K562 (cell line): Measurements from ENCODE around the gene NSF. TPM values are rescaled to one million over a fixed set of nuclear protein-coding genes. Genes with fewer than 3 reads are reported as not detected.

Experiments
- ATAC-seq: fragments of 200-7000 bp; cut with Tn5 transposase; 3 replicates; pipeline ENCODE4 v1.9.1; 2020; ENCODE audit warnings: moderate library complexity
- BruUV-seq: library from RNA; stranded (reverse); fragments of 400-500 nt; replicated peaks from 2 replicates; lab custom pipeline; 2021; lab: Mats Ljungman, UMichigan
- CTCF ChIA-PET: fragments of 300-600 bp; formaldehyde crosslinking; extraction: SDS; loops from one replicate; lab custom pipeline; 2021; ENCODE audit warnings: low intra/inter-chr PET ratio; lab: Yijun Ruan, JAX
- POLR2A ChIA-PET: fragments of 300-600, 350-650 bp; sonication (Branson Sonifier 250); formaldehyde crosslinking; extraction: SDS; loops from one replicate; lab custom pipeline; 2021; ENCODE audit warnings: antibody characterized with exemption, inconsistent platforms; lab: Yijun Ruan, JAX
- DNase-seq, 4 experiments: peaks; one replicate each; pipeline versions ENCODE4 v3.0.0 to v3.0.0-alpha.2; 2011 to 2018; ENCODE audit warnings: low spot score in 3 of 4, mixed read lengths in 3 of 4; ENCODE audit errors: extremely low read depth in 1 of 4
- FAIRE-seq: peaks from 2 replicates; lab custom pipeline; 2011; peaks lifted over from hg19 to GRCh38; lab: Jason Lieb, UNC
- H2AFZ ChIP-seq: 2 replicates; pipeline ENCODE4 v1.6.0; 2011; ENCODE audit warnings: low read depth, low read length, control low read depth, inconsistent platforms
- H3K27ac ChIP-seq: fragments of 200-600 bp; 3 replicates; pipeline ENCODE4 v1.8.0; 2011; ENCODE audit warnings: low read depth, mild to moderate bottlenecking, control low read depth, inconsistent platforms, low read length, moderate library complexity, mixed read lengths; ENCODE audit errors: extremely low read depth
- H3K27me3 ChIP-seq, 2 experiments: fragments of 300-600 bp in 1 of 2; 2 replicates in 1 of 2; 3 replicates in 1 of 2; pipeline versions ENCODE4 v1.6.0 to v1.8.0; 2011; ENCODE audit warnings: inconsistent platforms in 2 of 2, low read length in 2 of 2, mild to moderate bottlenecking in 1 of 2, mixed read lengths in 1 of 2, moderate library complexity in 1 of 2; ENCODE audit not compliant: control insufficient read depth in 2 of 2, insufficient read depth in 2 of 2
- H3K36me3 ChIP-seq: fragments of 300-600 bp; 3 replicates; pipeline ENCODE4 v1.8.0; 2011; ENCODE audit warnings: mild to moderate bottlenecking, low read length, inconsistent platforms; ENCODE audit not compliant: control insufficient read depth, insufficient read depth
- H3K4me1 ChIP-seq, 2 experiments: fragments of 200-600 bp in 1 of 2; replicated peaks in 1 of 2; 2 replicates in 1 of 2; 3 replicates in 1 of 2; pipeline versions ENCODE4 v1.5.1 to v1.8.0; 2011; ENCODE audit warnings: inconsistent platforms in 2 of 2, low read length in 2 of 2, mild to moderate bottlenecking in 1 of 2, mixed read lengths in 1 of 2, moderate library complexity in 1 of 2; ENCODE audit not compliant: control insufficient read depth in 2 of 2, insufficient read depth in 2 of 2
- H3K4me2 ChIP-seq: 2 replicates; pipeline ENCODE4 v1.6.1; 2011; ENCODE audit warnings: low read length, control low read depth, inconsistent platforms, mixed read lengths; ENCODE audit not compliant: insufficient read depth
- H3K4me3 ChIP-seq: fragments of 200-600 bp; sonication (generic), shearing (Covaris generic); 2 replicates; pipeline ENCODE4 v1.5.1; 2016; ENCODE audit warnings: control low read depth, inconsistent platforms
- H3K79me2 ChIP-seq: fragments of 200-600 bp; 3 replicates; pipeline ENCODE4 v1.8.0; 2011; ENCODE audit warnings: low read length, inconsistent platforms; ENCODE audit not compliant: control insufficient read depth, insufficient read depth
- H3K9ac ChIP-seq, 2 experiments: 2 replicates each; pipeline versions ENCODE4 v1.6.0 to v1.6.1; 2011; ENCODE audit warnings: low read depth in 2 of 2, low read length in 2 of 2, control low read depth in 1 of 2, inconsistent platforms in 1 of 2, mild to moderate bottlenecking in 1 of 2, mixed read lengths in 1 of 2; ENCODE audit not compliant: insufficient read depth in 1 of 2
- H3K9me1 ChIP-seq: one replicate; pipeline ENCODE4 v1.6.0; 2011; ENCODE audit warnings: inconsistent platforms, mild to moderate bottlenecking, low read length, moderate library complexity; ENCODE audit not compliant: control insufficient read depth, insufficient read depth
- H3K9me3 ChIP-seq: replicated peaks from 2 replicates; pipeline ENCODE4 v1.5.1; 2011; ENCODE audit warnings: low read depth, low read length, inconsistent platforms; ENCODE audit not compliant: control insufficient read depth, insufficient read depth
- H4K20me1 ChIP-seq: replicated peaks from 2 replicates; pipeline ENCODE4 v1.6.1; 2011; ENCODE audit warnings: low read length, inconsistent platforms, mixed read lengths; ENCODE audit not compliant: control insufficient read depth, insufficient read depth
- GABPB1 ChIP-seq: sonication (generic); formaldehyde crosslinking; IDR thresholded peaks from 2 replicates; pipeline ENCODE4 v1.8.0; 2022; ENCODE audit warnings: mild to moderate bottlenecking, missing genetic modification reagents
- MAFK ChIP-seq: IDR thresholded peaks from 2 replicates; pipeline ENCODE4 v1.6.1; 2011; ENCODE audit warnings: low read length, improper control_type of control experiment
- MEIS2 ChIP-seq: fragments of 450-650 bp; IDR thresholded peaks from 2 replicates; pipeline ENCODE4 v1.6.1; 2014; ENCODE audit warnings: mild to moderate bottlenecking; ENCODE audit not compliant: partially characterized antibody
- NFE2 ChIP-seq: IDR thresholded peaks from 2 replicates; pipeline ENCODE4 v1.6.1; 2014; ENCODE audit warnings: antibody characterized with exemption, low read depth
- REST ChIP-seq, 2 experiments: fragments of 450-650 bp; formaldehyde crosslinking in 1 of 2; IDR thresholded peaks; 2 replicates each; pipeline versions ENCODE4 v1.4.0 to v1.6.1; 2014 to 2020; ENCODE audit warnings: mild to moderate bottlenecking in 2 of 2, borderline replicate concordance in 1 of 2, low read depth in 1 of 2
- TBP ChIP-seq: optimal IDR thresholded peaks from 2 replicates; pipeline ENCODE3; 2011; ENCODE audit warnings: low read depth, low read length, improper control_type of control experiment
- TCF3 ChIP-seq: sonication (generic); formaldehyde crosslinking; IDR thresholded peaks from 2 replicates; pipeline ENCODE4 v1.4.0; 2020; ENCODE audit warnings: mild to moderate bottlenecking, missing genetic modification reagents
- THAP7 ChIP-seq: fragments of 250-450 bp; sonication (Bioruptor Pico); IDR thresholded peaks from 2 replicates; pipeline ENCODE4 v1.5.0; 2021
- USF1 ChIP-seq: sonication (generic); formaldehyde crosslinking; IDR thresholded peaks from 2 replicates; pipeline ENCODE4 v1.9.0; 2022; ENCODE audit warnings: mild to moderate bottlenecking, missing genetic modification reagents
- ZNF197 ChIP-seq: fragments of 200-800 bp; sonication (Bioruptor generic); IDR thresholded peaks from 2 replicates; pipeline ENCODE4 v1.6.1; 2016; ENCODE audit warnings: low read depth, missing genetic modification characterization, missing compliant biosample characterization
- WGBS: fragments of 100-300 bp; shearing (Covaris generic); methylation state at CpG from one replicate; pipeline ENCODE4 v1.1.6; 2016; ENCODE audit warnings: low coverage, mixed read lengths; ENCODE audit not compliant: insufficient coverage; ENCODE audit errors: missing lambda C conversion rate; 5-methylcytosine and 5-hydroxymethylcytosine counted together
- in situ Hi-C: fragments of 300-500 bp; cut with MboI; formaldehyde crosslinking; loops from 4 replicates; pipeline ENCODE4 v1.15.0; 2018; ENCODE audit warnings: inconsistent platforms, mixed read lengths
- intact Hi-C: fragments of 100-400 bp; cut with micrococcal nuclease; formaldehyde crosslinking; loops from 2 replicates; pipeline ENCODE4 v1.14.2; 2022
- polyA plus RNA-seq, 8 experiments: library from polyadenylated mRNA; depleted of rRNA in 4 of 8; stranded (reverse) in 5 of 8; unstranded in 3 of 8; fragments of >200 nt; fragmentation: Nextera tagmentation in 2 of 8; fragmentation: Illumina TruSeq in 1 of 8; extraction: Ambion mirVana in 2 of 8; extraction: Trizol in 1 of 8; gene quantifications; 2 replicates each; pipeline versions ENCODE4 v1.2.1 to v1.2.3, GENCODE V29; 2011 to 2014; ENCODE audit warnings: inconsistent platforms in 1 of 8, missing spikeins in 1 of 8
- total RNA-seq, 7 experiments: library from RNA; depleted of rRNA in 6 of 7; stranded (reverse); fragments of >200 nt in 6 of 7; fragmentation: Illumina TruSeq in 2 of 7; extraction: Trizol in 2 of 7; gene quantifications; 2 replicates each; pipeline versions ENCODE4 v1.2.1 to v1.2.3, GENCODE V29; 2011 to 2021; ENCODE audit warnings: low replicate concordance in 1 of 7

Gene NSF
- total and polyA plus RNA-seq, 9 of the 15 experiments (the other 6 are each of a cell fraction or from before 2014, with no cell fraction given) = 16.7 to 39.8 (median 36.7) TPM

GRCh38 chr17:46764709-46765401 is 174.4 kb downstream of the NSF start:
- H3K9me3 ChIP-seq = no peaks in the 10 kb centered on the region
- peak overlapping the region; percentile 47 to 84 for H3K9ac ChIP-seq
- FAIRE-seq = peak; percentile 97
- ChIA-PET CTCF (no interaction called here), POLR2A (interaction anchor here (0.6 to 1.9 kb wide), 3 partner anchors 8 to 139 kb away, joined by 3 to 7 read pairs (median 6); no protein-coding TSS in a partner anchor)
- H3K9me1 ChIP-seq = no peaks in the 10 kb centered on the region
- no peaks in the 10 kb centered on the region for H3K27me3 ChIP-seq
- peak overlapping the region; percentile 74 for H3K27ac ChIP-seq
- BruUV-seq = no TSS peak
- WGBS = 8% methylated on average over 13 of the region's 13 CpGs
- H3K4me1 ChIP-seq = peaks cover 24 to 38% of the 10 kb centered on the region in 2 experiments
- peak; percentile 85 for ATAC-seq
- H3K79me2 ChIP-seq = no peaks in the 10 kb centered on the region; the same call in 2 of the 3 replicates
- in situ Hi-C loops = loop anchor here (25.0 kb wide), 1 partner anchor 328 kb away; no protein-coding TSS in a partner anchor
- H4K20me1 ChIP-seq = no peaks in the 10 kb centered on the region
- intact Hi-C loops = no loop called here
- H3K36me3 ChIP-seq = no peaks in the 10 kb centered on the region; the same call in 2 of the 3 replicates
- peak overlapping the region; percentile 91 for H2AFZ ChIP-seq
- H3K4me2 ChIP-seq = peak overlapping the region; percentile 70
- DNase-seq = peak; percentile 46 to 87 (median 66)
- H3K4me3 ChIP-seq = no peak overlapping the region
- TF ChIP-seq ZNF197 (CRISPR knock-in tag) = no peak
- TF ChIP-seq NFE2 = peak; percentile 50; the same call in 1 of the 2 replicates
- TF ChIP-seq USF1 = no peak
- no peak for TF ChIP-seq THAP7 (CRISPR knock-in tag)
- TF ChIP-seq TBP = peak; percentile 3
- TF ChIP-seq GABPB1 (CRISPR knock-in tag) = 0 out of 2 replicates have a peak, but pooled peaks have one; percentile 15
- peak; percentile 49 for TF ChIP-seq MEIS2
- TF ChIP-seq REST (IDR thresholded peaks at IDR 0.05; ENCODE audit: borderline replicate concordance) = peak; percentile 58
- TF ChIP-seq REST (CRISPR knock-in tag; IDR thresholded peaks at IDR 0.05; ENCODE audit: low read depth) = no peak
- TF ChIP-seq TCF3 = peak; percentile 71
- TF ChIP-seq MAFK = no peak
